ENCODE results near the gene SRP68. TPM values are rescaled to one million over a fixed set of nuclear protein-coding genes. Genes with fewer than 3 reads are reported as not detected.
A peak's percentile ranks its signal among the peaks of the same experiment; 100 is the strongest.

The SRP68 gene
- total RNA-seq, 2 experiments from 2014 or later = 81.6 to 83.0 TPM

DNA sequence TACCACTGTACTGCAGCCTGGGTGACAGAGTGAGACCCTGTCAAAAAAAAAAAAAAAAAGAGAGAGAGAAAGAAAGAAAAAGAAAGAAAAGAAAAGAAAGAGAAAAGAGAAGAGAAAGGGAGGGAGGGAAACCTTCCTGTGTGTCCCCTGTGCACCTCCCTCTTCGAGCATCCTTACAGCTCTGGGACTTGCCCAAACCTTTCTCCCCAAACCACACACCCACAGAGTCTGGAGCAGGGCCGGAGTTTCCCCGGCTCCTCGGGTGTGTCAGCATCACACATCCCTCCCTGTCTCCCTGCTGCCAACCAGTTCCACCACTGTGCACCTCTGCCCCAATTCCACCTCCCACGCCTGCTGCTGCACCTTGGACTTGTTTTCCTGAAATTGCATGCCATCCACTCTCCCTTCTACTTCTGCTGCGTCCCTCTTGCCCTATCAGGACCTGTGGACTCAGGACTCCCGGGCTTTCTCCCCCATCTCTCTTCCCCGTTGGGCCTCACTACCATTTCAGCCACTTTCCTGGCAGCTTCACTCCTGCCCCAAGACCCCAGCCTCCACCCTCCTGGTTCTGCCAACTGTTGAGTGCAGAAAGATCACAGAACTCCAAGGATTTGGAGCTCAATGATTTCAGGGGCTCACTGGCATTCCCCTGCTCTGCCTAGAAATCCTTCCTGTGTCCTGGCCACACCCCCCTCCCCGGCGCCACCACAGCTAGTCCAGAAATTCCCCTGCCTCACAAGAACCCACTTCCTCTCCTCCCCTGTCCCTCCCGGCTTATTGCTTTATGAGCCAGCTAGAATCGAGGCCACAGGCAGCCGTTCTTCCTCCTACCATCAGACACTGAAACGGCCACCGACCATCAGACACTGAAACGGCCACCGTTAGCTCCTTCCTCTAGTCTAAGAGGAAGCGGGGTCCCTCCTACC lies 75.4 kb downstream of the SRP68 start:
- H3K9me3 Mint-ChIP-seq = no peaks in the 10 kb centered on the region
- H3K27ac Mint-ChIP-seq = peak overlapping the region; percentile 86
- H3K36me3 Mint-ChIP-seq = peaks cover 3% of the 10 kb centered on the region
- DNase-seq = no peak
- ATAC-seq (ENCODE audit: low read depth) = peak; percentile 44
- H3K4me1 Mint-ChIP-seq = peaks cover 13% of the 10 kb centered on the region
- H3K27me3 Mint-ChIP-seq = no peaks in the 10 kb centered on the region
- H3K4me3 Mint-ChIP-seq = peak overlapping the region; percentile 71
- POLR2A ChIA-PET = interaction anchor here (0.7 to 1.4 kb wide), 2 partner anchors 8 to 81 kb away, joined by 4 read pairs; no protein-coding TSS in a partner anchor

DNA sequence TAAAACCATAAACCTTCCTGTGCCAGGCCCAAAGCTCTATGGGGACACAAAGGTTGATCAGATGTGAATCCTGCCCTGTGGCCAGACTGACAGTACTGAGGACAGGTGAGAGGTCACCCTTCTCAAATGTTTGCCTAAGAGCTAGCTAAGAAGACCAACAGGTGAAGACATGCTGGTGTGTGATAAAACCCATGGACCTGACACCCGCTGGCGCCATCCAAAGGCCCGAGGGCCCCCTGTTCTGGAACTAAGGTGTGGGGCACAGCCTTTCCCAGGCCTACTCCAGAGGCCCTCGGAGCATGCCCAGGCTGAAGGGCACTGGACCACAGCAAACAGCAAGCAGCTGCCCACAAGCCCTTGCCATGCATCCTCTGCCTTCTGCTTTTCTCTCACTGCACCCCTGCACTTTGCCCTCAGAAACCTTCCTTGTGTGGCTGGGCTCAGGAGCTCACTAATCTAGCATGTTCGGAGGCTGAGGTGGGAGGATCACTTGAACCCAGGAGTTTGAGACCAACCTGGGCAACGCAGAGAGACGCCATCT lies 76.9 kb downstream of the SRP68 start:
- no peaks in the 10 kb centered on the region for H3K27me3 Mint-ChIP-seq
- no peak for ATAC-seq (ENCODE audit: low read depth)
- no peak overlapping the region for H3K27ac Mint-ChIP-seq
- peaks cover 13% of the 10 kb centered on the region for H3K4me1 Mint-ChIP-seq
- no peak overlapping the region for H3K4me3 Mint-ChIP-seq
- no peaks in the 10 kb centered on the region for H3K9me3 Mint-ChIP-seq
- POLR2A ChIA-PET = no interaction called here
- no peak for DNase-seq
- H3K36me3 Mint-ChIP-seq = peaks cover 5% of the 10 kb centered on the region

DNA sequence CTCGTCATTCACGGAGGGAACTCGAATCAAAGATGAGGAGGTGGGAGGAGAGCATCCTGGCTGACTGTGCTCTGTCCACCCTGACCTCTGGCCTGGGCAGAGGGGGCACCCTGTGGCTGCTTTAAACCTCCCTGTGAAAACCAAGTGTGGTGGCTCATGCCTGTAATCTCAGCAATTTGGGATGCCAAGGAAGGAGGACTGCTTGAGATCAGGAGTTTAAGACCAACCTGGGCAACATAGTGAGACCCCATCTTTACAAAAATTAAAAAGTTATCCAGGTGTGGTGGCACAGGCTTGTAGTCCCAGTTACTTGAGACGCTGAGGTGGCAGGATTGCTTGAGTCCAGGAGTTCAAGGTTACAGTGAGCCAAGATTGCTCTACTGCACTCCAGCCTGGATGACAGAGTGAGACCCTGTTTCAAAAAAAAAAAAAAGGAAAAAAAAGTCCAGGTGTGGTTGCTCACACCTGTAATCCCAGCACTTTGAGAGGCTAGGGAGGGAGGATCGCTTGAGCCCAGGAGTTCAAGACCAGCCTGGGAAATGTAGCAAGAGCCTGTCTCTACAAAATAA lies 77.4 kb downstream of the SRP68 start:
- Mint-ChIP-seq H3K9me3 (no peaks in the 10 kb centered on the region), H3K4me1 (peaks cover 13% of the 10 kb centered on the region), H3K27ac (no peak overlapping the region), H3K27me3 (no peaks in the 10 kb centered on the region), H3K36me3 (peaks cover 5% of the 10 kb centered on the region), H3K4me3 (no peak overlapping the region)
- no peak for ATAC-seq (ENCODE audit: low read depth)
- DNase-seq = no peak
- POLR2A ChIA-PET = no interaction called here

DNA sequence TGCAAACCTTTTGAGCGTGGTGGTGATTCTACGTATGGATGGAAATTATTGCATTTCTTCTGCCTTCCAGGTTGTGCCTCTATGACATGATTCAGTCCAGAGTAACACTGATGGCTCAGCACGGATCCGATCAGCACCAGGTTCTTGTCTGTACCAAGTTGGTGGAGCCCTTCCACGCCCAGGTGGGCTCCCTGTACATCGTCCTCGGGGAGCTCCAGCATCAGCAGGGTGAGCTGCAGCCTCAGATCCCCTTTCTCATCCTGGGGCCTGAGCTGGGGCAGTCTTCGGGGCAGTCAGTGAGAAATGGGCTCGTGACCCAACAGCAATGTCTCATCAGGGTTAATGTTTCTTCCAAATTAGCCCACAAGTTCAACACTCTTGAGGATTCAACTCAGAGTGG lies 80.9 kb downstream of the SRP68 start:
- DNase-seq = no peak
- Mint-ChIP-seq H3K4me1 (peaks cover under 1% of the 10 kb centered on the region), H3K27me3 (no peaks in the 10 kb centered on the region), H3K36me3 (peaks cover 3% of the 10 kb centered on the region), H3K27ac (no peak overlapping the region), H3K9me3 (no peaks in the 10 kb centered on the region), H3K4me3 (no peak overlapping the region)
- POLR2A ChIA-PET = interaction anchor here (1.0 kb wide), 1 partner anchor 12 kb away, joined by 3 read pairs; no protein-coding TSS in a partner anchor
- no peak for ATAC-seq (ENCODE audit: low read depth)

Small RNAs within 50 kb of the gene (microRNA-seq; reads per million reads assigned to microRNA genes)
- gene MIR6868 = not detected

Other genes starting within 250 kb of the SRP68 start
- 100 to 1,000 TPM; 221 to 222 TPM for gene UNC13D, start 228.1 kb downstream of the SRP68 start, total RNA-seq
- 100 to 1,000 TPM; 107 TPM for gene WBP2, start 217.2 kb downstream of the SRP68 start, total RNA-seq
- gene TRIM47, start 193.9 kb downstream of the SRP68 start, total RNA-seq = 10 to 100 TPM; 23.2 to 27.9 TPM
- 10 to 100 TPM; 35.3 to 36.3 TPM for gene TRIM65, start 175.6 kb downstream of the SRP68 start, total RNA-seq
- 100 to 1,000 TPM; 111 to 119 TPM for gene MRPL38, start 167.6 kb downstream of the SRP68 start, total RNA-seq
- 10 to 100 TPM; 28.5 to 36.0 TPM for gene FBF1, start 131.5 kb downstream of the SRP68 start, total RNA-seq
- 10 to 100 TPM; 28.3 to 30.2 TPM for gene ACOX1, start 93.4 kb downstream of the SRP68 start, total RNA-seq
- gene TEN1, start 93.3 kb downstream of the SRP68 start, total RNA-seq = 10 to 100 TPM; 15.9 to 17.1 TPM
- 1 to 10 TPM; 7.5 to 8.2 TPM for gene CDK3, start 71.7 kb downstream of the SRP68 start, total RNA-seq
- gene EVPL, start 45.2 kb downstream of the SRP68 start, total RNA-seq = under 1 TPM; 0.78 to 0.85 TPM
- not detected for gene GALR2, start 2.3 kb upstream of the SRP68 start, total RNA-seq
- not detected for gene ZACN, start 6.7 kb upstream of the SRP68 start, total RNA-seq
- gene EXOC7, start 31.3 kb upstream of the SRP68 start, total RNA-seq = 100 to 1,000 TPM; 163 to 164 TPM
- gene FOXJ1, start 68.7 kb upstream of the SRP68 start, total RNA-seq = 1 to 10 TPM; 5.4 to 5.8 TPM
- gene RNF157, start 168.0 kb upstream of the SRP68 start, total RNA-seq = 100 to 1,000 TPM; 103 to 110 TPM
- 100 to 1,000 TPM; 344 to 375 TPM for gene UBALD2, start 192.8 kb upstream of the SRP68 start, total RNA-seq
- 1 to 10 TPM; 3.7 to 4.7 TPM for gene QRICH2, start 235.8 kb upstream of the SRP68 start, total RNA-seq

Measured in activated naive CD8-positive, alpha-beta T cell treated with anti-CD3 and anti-CD28 coated beads, Interleukin-2, amount 10 ng/mL, durations not matched to agents 7 days and 5 days (primary cell).